ENCODE results near the gene SLC6A17.
A peak's percentile ranks its signal among the peaks of the same experiment; 100 is the strongest.

The SLC6A17 gene

DNA sequence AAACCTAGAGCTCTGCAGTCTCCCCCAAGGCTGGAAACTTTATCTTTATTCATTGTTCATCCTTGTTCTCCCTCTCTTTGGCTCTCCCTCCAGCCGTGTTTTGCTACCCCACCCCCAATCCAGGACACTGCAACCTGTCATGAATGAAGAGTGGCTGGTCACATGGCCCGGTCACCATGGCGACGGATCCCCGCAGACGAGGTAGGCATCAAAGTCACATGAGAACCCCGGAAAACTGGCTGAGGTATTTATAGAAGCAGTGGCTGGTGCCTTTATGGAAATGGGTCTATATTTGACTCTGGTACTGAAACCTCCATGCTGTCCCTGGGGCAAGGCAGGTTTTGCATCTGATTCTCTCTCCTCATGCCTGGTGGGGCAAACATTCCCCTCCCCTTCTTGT, 13.4 kb upstream of the SLC6A17 start:
- DNase-seq = no peak

DNA sequence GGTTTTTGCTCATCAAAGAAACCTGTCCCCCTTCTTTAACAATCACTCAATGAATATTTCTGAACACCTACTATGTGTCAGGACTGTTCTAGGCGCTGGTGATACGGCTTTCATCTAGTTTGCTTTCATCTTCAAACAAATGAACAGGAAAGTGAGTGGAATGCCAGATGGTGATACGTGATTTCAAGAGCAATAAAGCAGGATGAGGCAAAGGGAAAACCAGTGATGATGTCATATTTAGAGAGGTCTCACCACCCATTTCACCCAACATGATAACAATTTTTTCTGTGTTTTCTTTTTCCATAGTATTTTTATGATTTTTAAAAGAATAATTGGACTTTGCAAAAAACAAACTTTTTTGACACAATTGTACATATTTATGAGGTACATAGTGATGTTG, 11.3 kb upstream of the SLC6A17 start:
- DNase-seq = no peak

DNA sequence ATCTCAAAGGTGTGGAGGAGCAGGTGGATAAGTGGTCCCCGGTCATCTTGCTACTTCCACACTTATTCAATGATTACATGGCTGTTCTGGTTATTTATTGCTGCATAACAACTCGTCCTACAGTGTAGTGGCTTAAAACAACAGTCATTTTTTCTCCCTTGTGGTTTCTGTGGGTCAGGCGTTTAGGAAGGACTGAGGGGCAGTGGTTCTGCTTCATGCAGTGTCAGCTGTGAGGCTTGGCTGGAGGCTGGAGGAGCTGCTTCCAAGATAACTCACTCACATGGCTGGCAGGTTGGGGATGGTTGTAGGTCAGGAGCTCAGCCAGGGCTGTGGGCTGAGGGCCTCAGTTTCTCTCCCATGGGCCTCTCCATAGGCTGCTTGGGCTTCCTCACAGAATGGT, 5.9 kb upstream of the SLC6A17 start:
- no peak for DNase-seq

DNA sequence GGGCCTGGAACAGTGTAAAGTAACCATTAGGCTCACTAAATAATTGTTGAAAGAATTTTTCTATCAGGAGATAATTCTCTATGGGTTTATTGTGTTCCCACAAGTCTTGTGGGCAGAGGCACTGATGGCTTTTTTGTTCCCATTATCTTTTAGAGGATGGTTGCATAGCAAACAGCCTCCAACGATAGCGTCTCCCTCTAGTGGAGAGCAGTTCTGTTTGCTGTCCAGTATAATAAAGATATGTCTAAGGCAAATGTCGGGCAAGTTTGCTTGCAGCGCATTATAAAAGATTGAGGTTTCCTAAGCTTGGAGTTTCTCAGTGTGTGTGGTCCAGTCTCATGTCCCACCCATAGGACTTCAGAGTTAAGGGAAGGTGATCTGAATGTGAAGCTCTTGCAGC, 1.3 kb upstream of the SLC6A17 start:
- no peak for DNase-seq

DNA sequence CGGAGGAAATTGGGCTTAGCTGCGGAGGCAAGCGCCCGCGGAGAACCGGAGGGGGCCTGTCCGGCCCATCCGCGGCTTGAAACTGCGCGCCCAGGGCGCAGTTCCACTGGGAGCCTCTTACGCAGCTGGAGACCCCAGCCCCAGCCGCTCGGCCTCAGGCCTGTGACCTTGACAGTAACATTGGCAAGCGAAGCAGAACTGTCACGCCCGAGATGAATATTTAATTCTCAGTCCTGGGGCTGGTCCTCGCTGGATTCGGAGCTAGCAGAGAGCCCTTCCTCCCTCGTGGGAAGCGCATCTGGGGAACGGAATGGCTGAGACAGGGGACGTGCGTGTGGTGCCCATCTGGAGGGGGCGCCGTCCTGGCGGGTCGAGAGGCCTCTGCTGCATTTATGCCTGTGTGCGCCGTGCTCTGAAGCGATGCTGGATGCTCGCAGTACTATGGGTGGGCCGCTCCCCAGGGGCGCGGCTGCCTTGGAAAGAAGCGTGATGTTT, 928 bp downstream of the SLC6A17 start:
- DNase-seq = no peak

DNA sequence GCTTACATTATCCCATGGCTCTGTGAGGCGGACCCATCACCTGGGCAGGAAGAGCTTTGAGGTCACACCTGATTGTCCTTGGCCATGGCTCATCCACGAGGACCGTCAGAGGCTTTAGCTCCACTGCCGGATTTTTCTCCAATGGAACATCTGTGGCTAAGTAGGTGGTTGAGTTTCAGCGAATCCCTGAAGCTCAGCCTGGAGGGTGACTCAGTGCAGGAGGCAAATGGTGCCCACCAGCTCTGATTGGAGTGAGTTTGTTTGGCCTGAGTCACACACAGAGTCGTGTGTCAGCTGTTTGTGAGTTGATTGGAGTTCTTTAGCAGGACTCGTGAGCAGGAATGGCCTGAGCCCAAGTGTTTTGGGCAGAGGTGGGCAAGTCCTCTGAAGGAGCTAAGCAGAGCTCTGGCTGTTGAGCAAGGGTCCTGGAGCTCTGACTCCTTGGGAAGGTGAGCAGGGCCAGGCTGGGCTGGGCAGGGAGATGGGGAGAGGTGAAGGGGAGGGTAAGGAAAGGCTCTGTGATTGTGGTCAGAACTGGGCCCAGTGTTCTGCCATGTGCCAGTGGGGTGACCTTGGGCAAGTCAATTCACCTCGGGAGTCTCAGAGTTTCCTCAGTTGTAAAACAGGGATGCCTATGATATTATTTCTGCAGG, 2.0 kb downstream of the SLC6A17 start:
- DNase-seq = no peak

DNA sequence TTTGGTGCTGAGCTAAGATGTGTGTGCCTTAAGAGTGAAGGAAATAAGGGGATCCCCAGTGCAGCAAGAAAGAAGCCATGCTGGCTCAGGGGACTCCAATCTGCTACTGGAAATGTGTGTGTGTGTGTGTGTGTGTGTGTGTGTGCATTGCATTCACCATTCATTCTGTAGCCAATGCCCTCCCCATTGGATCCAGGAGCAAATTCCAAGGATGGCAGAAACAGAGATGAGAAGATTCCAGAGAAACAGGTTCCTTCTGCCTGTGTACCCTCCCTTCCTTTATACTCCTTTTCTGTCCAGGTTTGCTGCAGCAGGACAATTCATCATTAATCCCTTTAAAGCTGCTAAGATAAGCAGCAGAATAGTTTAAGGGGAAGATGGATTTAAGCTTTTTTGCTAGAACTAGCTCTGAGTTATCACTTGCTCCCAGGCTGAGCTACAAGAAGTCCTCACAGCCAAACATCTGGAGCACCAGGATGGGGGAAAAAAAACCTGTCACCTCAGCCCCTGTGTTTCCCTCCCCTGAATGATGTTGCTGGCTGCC, 3.2 kb downstream of the SLC6A17 start:
- DNase-seq = no peak

DNA sequence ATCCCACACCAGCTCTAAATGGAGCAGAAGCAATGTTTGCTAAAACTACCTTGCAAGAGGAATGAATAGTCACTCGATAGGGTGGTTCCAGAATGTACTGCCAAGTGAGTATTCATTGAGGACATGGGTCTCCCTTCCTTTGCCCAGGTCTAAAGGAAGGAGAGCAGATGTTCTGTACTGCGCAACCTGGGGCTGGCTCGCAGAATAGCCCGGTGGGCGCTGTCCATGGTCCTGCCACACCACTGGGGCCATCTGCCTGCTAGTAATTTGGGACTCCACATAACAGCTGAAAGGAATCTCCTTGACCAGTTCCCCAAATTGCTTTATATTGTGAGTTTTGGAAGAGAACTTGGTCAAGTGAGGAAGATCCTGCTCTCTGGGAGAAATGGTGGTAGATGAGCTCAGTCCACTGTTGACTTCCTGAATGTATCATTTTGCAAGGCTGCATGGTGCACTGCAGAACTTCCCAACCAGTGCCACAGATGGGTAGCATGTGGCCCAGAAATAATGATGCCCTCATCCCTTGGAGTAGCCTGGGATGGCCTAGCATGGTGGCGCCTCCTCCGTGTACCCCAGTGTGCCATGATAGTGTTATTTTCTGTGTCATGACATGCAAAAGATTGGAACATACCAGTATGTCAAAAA, 5.7 kb downstream of the SLC6A17 start:
- peak; percentile 19 for DNase-seq

DNA sequence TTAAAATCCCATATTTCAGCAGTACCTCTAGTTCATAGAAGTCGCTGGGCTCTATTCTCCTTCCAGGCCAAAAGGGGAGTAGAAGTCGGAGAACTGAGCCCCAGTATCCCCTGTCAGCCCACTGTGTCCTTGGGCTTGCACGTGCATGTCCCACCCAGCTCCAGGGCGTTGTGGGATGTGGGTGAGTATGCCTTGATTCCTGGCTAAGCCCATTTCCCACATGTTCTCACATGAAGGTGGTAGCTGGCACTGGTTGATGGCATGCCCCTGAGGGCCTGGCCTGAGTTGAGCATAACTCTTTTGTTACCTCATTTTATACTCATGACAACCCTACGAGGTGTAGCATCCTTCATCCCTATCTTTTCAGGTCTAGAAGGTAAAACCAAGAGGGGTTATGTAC, 8.0 kb downstream of the SLC6A17 start:
- no peak for DNase-seq

DNA sequence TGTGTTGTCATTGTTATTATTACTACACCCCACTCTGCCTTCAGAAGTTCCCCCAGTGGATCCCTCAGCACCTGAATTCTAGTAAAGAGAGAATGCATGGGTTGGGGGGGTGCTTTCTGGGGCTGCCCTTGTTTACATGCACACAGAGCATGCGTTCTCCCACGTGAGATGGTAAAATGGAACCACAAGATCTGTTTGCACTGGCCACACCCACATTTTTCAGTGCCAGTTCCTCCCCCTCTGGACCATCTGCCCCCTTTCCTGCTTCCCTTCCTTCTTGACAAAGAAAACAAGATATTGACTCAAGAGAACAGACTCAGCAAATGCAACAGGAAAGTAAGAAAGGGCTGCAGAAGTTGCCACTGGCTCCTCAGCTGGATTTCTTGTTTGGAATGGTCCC, 8.9 kb downstream of the SLC6A17 start:
- no peak for DNase-seq

DNA sequence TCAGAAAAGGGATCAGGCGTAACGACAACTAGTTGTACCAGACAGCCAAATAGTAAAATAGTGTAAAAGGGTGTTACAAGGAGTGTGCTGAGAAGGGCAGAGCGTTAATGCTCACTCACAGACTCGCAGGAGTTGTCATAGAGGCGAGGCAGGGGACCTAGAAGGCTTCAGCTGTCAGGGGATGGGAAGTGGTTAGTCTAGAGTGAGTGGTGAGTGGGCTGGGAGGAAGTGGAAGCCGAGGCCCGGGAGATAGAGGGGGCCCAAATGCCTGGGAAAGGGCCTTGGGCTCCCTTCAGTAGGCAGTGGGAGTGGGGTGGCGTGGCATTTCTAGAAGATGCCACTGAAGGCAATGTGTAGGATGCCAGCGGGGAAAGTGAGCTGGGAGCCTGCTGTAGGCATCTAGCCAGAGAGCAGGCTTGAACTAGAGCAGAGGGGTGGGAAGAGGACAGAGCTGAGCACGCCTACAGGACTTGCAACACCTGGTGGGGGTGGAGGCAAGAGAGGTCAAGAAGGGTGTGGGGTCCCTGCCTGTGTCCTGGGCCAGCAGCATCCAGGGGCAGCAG, 10.3 kb downstream of the SLC6A17 start:
- no peak for DNase-seq

DNA sequence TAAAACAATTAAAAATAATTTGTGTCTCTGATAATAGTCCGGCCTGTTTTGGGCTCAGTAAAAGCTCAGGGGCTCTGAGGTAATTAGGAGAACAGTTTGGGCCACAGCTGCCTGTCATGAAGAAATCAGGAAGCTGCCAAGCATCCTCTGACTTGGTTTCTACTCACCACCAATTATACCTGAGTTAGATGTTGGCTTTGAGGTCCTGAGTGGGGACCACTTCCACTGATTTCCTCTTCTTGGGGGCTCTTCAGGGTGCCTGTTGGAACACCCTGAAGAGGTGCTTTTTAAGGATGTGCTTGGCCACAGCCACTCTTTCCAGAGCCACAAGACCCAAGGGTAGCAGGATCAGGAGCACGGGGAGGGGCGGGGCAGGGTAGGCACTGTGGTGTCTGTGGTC, 10.9 kb downstream of the SLC6A17 start:
- no peak for DNase-seq

DNA sequence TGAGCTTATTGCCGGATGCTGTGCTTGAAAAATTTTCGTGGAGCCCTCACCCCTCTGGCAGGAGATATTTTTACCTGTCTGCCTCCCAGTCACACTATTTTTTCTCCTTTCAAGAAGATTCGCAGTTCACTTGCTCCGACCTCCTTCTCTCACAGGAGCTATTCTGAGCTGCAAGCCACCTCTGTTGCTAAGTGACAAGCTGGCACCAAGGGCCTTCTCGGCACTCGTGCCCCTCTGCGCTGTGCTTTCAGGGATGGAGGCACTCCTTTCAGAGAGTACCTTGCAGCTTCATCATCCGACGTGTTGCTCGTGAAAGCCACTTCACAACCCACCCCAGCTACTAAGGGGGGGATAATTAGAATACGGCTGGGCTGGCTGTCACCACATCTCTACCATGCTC, 11.6 kb downstream of the SLC6A17 start:
- DNase-seq = no peak

DNA sequence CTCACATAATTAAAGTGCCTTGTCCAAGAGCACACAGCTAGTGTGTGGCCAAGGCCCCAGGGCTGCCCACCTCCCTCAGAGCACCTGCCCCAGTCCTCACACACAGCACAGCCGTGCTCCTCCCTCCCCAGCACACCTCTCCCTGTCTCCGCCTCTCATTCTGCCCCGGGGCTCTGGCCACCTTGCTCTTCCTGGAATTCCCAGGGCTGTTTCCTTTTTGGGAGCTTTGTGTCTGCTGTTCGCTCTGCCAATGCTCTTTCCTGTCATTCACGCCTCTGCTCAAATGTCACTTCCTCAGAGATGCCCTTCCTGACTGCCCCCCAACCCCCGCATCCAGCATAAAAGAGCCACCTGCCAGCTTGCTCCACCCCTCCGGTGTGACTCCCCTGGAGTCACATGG, 13.3 kb downstream of the SLC6A17 start:
- no peak for DNase-seq

DNA sequence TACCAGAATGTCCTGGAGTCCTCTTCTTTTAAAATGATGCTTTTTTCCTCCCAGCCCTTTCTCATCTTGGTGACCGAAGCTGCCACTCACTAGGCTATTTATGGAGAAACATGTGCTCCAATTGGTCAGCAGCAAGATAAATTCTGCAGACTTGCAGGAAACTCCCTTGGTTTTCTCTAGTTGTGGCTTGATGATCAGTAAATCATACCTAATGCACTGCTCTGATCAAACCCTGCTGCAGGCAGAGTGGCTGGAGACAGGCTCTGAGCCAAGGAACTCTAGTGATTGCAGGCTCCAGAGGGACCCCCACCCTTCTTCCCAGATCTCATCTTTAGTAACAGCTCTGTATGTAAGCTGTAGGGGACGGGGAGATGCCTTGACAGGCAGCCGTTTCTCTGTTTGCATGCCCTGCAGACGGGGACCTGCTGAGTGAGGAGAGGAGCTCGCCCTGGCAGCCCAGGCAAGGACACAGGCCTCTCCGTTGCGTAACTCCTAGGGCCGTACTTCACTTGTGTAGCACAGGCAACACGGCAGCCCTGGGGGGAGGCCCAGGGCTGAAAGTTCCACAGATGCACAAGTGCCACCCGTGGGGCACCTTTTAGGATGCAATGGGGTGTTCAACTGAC, 14.5 kb downstream of the SLC6A17 start:
- DNase-seq = no peak

DNA sequence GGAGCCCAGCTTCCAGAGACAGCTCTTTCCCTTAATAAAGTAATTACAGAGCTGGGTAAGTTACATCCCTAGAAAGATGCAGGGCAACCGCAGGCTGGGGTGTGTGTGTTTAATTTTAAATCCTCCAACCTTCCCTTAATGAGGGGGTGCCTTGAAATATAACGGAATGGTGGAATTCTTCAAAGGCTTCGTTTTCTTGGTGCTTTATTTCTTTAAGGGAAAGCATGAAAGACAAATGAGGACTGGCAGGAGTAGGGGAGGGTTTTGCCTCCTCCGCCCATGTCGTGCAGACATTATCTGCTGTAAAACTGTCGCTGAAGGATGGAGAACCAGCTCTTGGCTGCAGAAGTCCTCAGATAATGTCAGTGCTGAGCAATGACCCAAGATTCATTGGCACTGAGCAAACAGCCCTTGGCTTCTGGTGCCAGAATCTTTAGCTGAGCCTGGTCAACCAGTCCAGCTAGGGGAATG, 15.5 kb downstream of the SLC6A17 start:
- DNase-seq = no peak

DNA sequence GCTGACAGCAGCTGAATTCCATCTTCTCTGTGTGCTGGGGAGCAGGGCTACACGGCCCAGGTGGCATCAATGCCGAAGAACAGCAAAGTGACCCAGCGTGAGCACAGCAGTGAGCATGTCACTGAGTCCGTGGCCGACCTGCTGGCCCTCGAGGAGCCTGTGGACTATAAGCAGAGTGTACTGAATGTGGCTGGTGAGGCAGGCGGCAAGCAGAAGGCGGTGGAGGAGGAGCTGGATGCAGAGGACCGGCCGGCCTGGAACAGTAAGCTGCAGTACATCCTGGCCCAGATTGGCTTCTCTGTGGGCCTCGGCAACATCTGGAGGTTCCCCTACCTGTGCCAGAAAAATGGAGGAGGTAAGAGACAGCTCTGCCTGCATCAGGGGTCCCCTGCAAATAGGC, 16.6 kb downstream of the SLC6A17 start:
- no peak for DNase-seq

DNA sequence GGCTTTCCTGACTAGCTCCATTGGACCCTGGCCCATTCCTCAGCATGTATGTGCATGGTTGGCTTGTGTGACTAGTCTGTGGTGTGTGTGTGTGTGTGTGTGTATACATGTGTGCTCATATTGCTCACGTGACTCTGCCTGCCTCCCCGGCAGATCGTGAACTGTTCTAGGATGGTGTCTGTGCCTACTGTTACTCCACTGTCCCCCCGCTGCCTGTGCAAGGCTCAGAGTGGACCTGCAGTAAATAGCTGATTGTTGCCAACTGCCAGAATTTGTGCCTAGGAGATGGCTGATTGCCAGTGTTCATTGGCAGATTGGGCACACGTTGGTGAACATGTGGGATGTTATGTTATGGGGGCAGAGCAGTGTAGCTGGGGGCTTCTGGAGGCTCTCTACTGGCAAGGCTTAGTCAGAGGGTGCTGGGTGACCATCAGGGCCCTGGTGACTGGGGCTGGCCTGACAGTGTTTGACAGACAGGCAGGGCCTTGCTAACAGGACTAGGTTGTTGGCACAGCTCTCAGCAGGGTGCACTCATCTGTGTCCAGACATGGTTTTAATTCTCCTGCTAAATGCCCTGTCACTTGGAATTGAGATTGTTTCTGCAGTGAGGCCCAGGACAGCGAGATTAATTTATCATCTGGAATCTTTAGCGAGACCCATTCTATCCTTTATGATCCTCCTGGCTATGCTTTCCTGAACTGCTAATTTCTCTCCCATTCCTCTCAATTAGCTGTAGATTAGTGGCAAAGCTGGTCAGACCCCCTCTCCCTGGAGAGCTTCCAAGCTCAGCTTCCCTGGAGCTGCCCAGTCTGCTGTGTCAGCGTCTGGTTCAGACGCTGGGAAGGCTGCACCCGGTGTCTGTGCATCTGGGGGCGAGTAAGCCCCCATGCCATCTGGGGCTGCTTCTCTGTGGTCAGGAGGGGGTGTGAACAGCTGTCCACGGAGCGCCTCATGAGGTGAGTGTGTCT, 20.8 kb downstream of the SLC6A17 start:
- no peak for DNase-seq

DNA sequence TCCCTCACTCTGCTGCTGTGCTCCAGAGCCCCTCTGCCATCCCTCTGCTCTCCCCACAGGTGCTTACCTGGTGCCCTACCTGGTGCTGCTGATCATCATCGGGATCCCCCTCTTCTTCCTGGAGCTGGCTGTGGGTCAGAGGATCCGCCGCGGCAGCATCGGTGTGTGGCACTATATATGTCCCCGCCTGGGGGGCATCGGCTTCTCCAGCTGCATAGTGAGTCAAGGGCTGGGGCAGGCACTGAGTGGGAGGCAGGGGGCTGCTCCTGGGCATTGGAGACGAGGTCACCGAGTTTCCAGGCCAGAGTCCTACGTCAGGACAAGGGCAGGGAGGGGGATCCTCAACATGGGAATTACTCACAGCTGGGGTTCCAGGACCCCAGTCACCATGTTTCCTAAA, 21.7 kb downstream of the SLC6A17 start:
- DNase-seq = no peak

DNA sequence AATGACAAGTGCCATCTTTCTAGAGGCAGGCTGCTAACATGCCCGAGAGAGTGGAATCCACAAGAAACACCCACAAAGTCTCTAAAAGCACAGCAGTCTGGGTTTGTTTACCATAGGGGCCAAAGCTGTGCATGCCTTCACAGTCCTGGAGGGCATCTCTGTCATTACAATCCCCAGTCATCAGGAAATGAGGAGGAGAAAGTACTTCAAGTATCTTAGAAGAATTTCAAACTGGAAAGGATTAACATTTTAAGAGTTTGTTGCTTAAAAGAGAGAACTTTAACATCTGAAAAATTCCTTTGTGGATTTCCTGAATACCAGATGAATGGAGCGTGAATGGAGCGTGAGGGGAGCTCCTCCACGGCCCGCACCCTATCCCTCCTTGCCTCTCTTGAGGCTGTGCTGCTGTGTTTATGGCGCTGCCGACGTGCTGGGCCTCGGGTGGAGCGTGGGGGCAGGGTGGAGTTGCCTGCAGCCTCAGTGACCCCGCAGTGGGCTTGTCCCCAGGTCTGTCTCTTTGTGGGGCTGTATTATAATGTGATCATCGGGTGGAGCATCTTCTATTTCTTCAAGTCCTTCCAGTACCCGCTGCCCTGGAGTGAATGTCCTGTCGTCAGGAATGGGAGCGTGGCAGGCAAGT, 23.3 kb downstream of the SLC6A17 start:
- no peak for DNase-seq

DNA sequence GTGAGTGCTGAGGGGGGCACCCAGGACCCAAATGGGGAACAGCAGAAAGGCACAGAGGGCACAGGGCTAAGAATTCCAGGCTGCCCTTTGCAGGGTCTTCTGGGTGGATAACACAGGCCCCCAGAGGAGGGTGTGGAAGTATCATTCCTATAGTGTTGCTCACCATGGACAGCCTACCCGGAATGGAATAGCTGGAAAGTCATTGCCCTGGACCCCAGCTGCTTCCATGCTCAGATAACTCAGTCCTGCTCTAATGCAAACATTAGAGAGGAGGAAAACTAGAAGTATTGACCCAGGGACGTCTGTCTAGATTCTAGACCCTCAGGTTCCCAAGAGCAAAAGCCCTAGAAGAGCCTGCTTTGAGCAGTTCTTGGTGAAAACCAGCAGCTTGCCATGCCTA, 24.7 kb downstream of the SLC6A17 start:
- no peak for DNase-seq

Measured in effector CD4-positive, alpha-beta T cell (primary cell).